H1 (cell line): ENCODE measurements around the gene CSNK2A3. TPM values are rescaled to one million over a fixed set of nuclear protein-coding genes. Genes with fewer than 3 reads are reported as not detected.

Experiments
- CTCF ChIA-PET: fragments of 300-600 bp; sonication (Branson Sonifier 250); formaldehyde crosslinking; loops from one replicate; lab custom pipeline; 2021; ENCODE audit not compliant: partially characterized antibody; lab: Charles Lee
- POLR2A ChIA-PET: fragments of 300-600 bp; sonication (Branson Sonifier 250); formaldehyde crosslinking; loops from one replicate; lab custom pipeline; 2021; ENCODE audit warnings: inconsistent platforms; ENCODE audit not compliant: partially characterized antibody; lab: Charles Lee
- DNase-seq, 2 experiments: peaks; one replicate each; pipeline versions ENCODE4 v3.0.0 to v3.0.0-alpha.2; 2010 to 2022; ENCODE audit warnings: low spot score in 2 of 2, low read depth in 1 of 2, mixed read lengths in 1 of 2
- FAIRE-seq: peaks from 2 replicates; lab custom pipeline; 2011; peaks lifted over from hg19 to GRCh38; lab: Jason Lieb, UNC
- H2AFZ ChIP-seq: 2 replicates; pipeline ENCODE4 v1.8.1; 2012; ENCODE audit warnings: low read length, inconsistent platforms
- H2AK5ac ChIP-seq: 2 replicates; pipeline ENCODE4 v1.6.1; 2013; ENCODE audit warnings: low read depth, low read length
- H2BK120ac ChIP-seq: replicated peaks from 2 replicates; pipeline ENCODE3; 2013; ENCODE audit warnings: low read depth, low read length, inconsistent platforms
- H2BK12ac ChIP-seq: 2 replicates; pipeline ENCODE4 v1.6.1; 2013; ENCODE audit warnings: low read depth, low read length
- H2BK15ac ChIP-seq: 2 replicates; pipeline ENCODE4 v1.6.1; 2013; ENCODE audit warnings: low read length
- H2BK20ac ChIP-seq: 2 replicates; pipeline ENCODE4 v1.6.1; 2013; ENCODE audit warnings: low read length
- H2BK5ac ChIP-seq: 2 replicates; pipeline ENCODE4 v1.6.1; 2013; ENCODE audit warnings: low read depth, low read length
- H3K14ac ChIP-seq: 2 replicates; pipeline ENCODE4 v1.6.1; 2013; ENCODE audit warnings: inconsistent platforms; ENCODE audit not compliant: insufficient read length
- H3K18ac ChIP-seq: 2 replicates; pipeline ENCODE4 v1.6.1; 2013; ENCODE audit warnings: low read length; ENCODE audit errors: extremely low read depth
- H3K23ac ChIP-seq: 2 replicates; pipeline ENCODE4 v1.6.1; 2013; ENCODE audit warnings: inconsistent platforms; ENCODE audit not compliant: insufficient read length
- H3K23me2 ChIP-seq: 2 replicates; pipeline ENCODE4 v1.6.1; 2013; ENCODE audit warnings: low read depth, low read length
- H3K27ac ChIP-seq: 2 replicates; pipeline ENCODE4 v1.6.1; 2011; ENCODE audit warnings: low read depth, low read length, inconsistent platforms
- H3K27me3 ChIP-seq, 4 experiments: replicated peaks in 1 of 4; 1 replicate in 1 of 4; 2 replicates in 3 of 4; pipeline versions ENCODE4 v1.6.1 to v1.8.1; 2011 to 2013; ENCODE audit warnings: low read length in 3 of 4, mild to moderate bottlenecking in 3 of 4, inconsistent platforms in 2 of 4, mixed read lengths in 2 of 4, moderate library complexity in 1 of 4; ENCODE audit not compliant: control insufficient read depth in 3 of 4, insufficient read depth in 3 of 4; ENCODE audit errors: extremely low read depth in 1 of 4
- H3K36me3 ChIP-seq, 4 experiments: 2 replicates each; pipeline versions ENCODE4 v1.6.1 to v1.8.1; 2011 to 2013; ENCODE audit warnings: mild to moderate bottlenecking in 4 of 4, low read length in 3 of 4, moderate library complexity in 2 of 4, control low read depth in 1 of 4, inconsistent platforms in 1 of 4; ENCODE audit not compliant: insufficient read depth in 4 of 4, control insufficient read depth in 2 of 4
- H3K4ac ChIP-seq: replicated peaks from 2 replicates; pipeline ENCODE3; 2013; ENCODE audit warnings: low read length, low read depth, mixed read lengths, inconsistent platforms; ENCODE audit not compliant: insufficient read length
- H3K4me1 ChIP-seq, 4 experiments: replicated peaks in 1 of 4; 1 replicate in 1 of 4; 2 replicates in 3 of 4; pipeline versions ENCODE4 v1.6.1 to v1.8.1; 2011 to 2013; ENCODE audit warnings: low read length in 3 of 4, inconsistent platforms in 2 of 4, mixed read lengths in 1 of 4; ENCODE audit not compliant: insufficient read depth in 4 of 4, control insufficient read depth in 3 of 4
- H3K4me2 ChIP-seq, 2 experiments: 2 replicates each; pipeline versions ENCODE4 v1.6.1 to v1.8.1; 2011 to 2013; ENCODE audit warnings: low read depth in 2 of 2, low read length in 2 of 2, control low read depth in 1 of 2, inconsistent platforms in 1 of 2, mild to moderate bottlenecking in 1 of 2; ENCODE audit not compliant: insufficient read depth in 1 of 2
- H3K4me3 ChIP-seq, 4 experiments: fragments of 200-600, 300-600 bp in 1 of 4; sonication (generic), shearing (Covaris generic), sonication (Bioruptor Twin) in 1 of 4; 2 replicates each; pipeline versions ENCODE4 v1.5.1 to v1.8.1; 2011 to 2016; ENCODE audit warnings: low read length in 4 of 4, low read depth in 3 of 4, control low read depth in 2 of 4, inconsistent platforms in 2 of 4, mild to moderate bottlenecking in 2 of 4, mixed read lengths in 1 of 4, moderate library complexity in 1 of 4; ENCODE audit not compliant: insufficient read depth in 2 of 4; ENCODE audit errors: extremely low read depth in 1 of 4
- H3K56ac ChIP-seq: replicated peaks from 2 replicates; pipeline ENCODE3; 2013; ENCODE audit warnings: low read depth, mild to moderate bottlenecking, mixed read lengths, low read length, inconsistent platforms; ENCODE audit not compliant: insufficient read length
- H3K79me1 ChIP-seq: 2 replicates; pipeline ENCODE4 v1.6.1; 2013; ENCODE audit warnings: low read depth, low read length, control low read depth
- H3K79me2 ChIP-seq, 2 experiments: 2 replicates each; pipeline versions ENCODE4 v1.6.1 to v1.8.1; 2012 to 2013; ENCODE audit warnings: low read length in 2 of 2, mild to moderate bottlenecking in 2 of 2, inconsistent platforms in 1 of 2; ENCODE audit not compliant: insufficient read depth in 2 of 2, control insufficient read depth in 1 of 2
- H3K9ac ChIP-seq, 4 experiments: replicated peaks in 1 of 4; 1 replicate in 1 of 4; 2 replicates in 3 of 4; pipeline versions ENCODE4 v1.6.1 to v1.8.1; 2011 to 2013; ENCODE audit warnings: low read depth in 3 of 4, low read length in 3 of 4, control low read depth in 2 of 4, mild to moderate bottlenecking in 2 of 4, moderate library complexity in 2 of 4, inconsistent platforms in 1 of 4; ENCODE audit errors: extremely low read depth in 1 of 4
- H3K9me3 ChIP-seq, 2 experiments: 2 replicates each; pipeline versions ENCODE4 v1.6.1 to v1.8.1; 2012 to 2013; ENCODE audit warnings: mild to moderate bottlenecking in 2 of 2, moderate library complexity in 2 of 2, control low read depth in 1 of 2, inconsistent platforms in 1 of 2, low read depth in 1 of 2, low read length in 1 of 2, mixed read lengths in 1 of 2; ENCODE audit not compliant: insufficient read depth in 2 of 2
- H4K20me1 ChIP-seq, 2 experiments: replicated peaks in 1 of 2; 2 replicates each; pipeline versions ENCODE3 to v1.8.1; 2011 to 2013; ENCODE audit warnings: inconsistent platforms in 2 of 2, low read length in 2 of 2, mild to moderate bottlenecking in 1 of 2; ENCODE audit not compliant: insufficient read depth in 2 of 2, control insufficient read depth in 1 of 2
- H4K5ac ChIP-seq: 2 replicates; pipeline ENCODE4 v1.6.1; 2013; ENCODE audit warnings: low read length, low read depth, mixed read lengths, inconsistent platforms; ENCODE audit not compliant: insufficient read length
- H4K8ac ChIP-seq: 2 replicates; pipeline ENCODE4 v1.8.0; 2013; ENCODE audit warnings: mild to moderate bottlenecking, moderate library complexity, low read length, inconsistent platforms; ENCODE audit not compliant: insufficient read depth; ENCODE audit errors: extremely low read depth
- H4K91ac ChIP-seq: replicated peaks from 2 replicates; pipeline ENCODE3; 2013; ENCODE audit warnings: low read length, mixed read lengths, inconsistent platforms; ENCODE audit not compliant: insufficient read length
- ASH2L ChIP-seq: fragments of 200-600, 300-600 bp; sonication (generic); IDR thresholded peaks from one replicate; pipeline ENCODE4 v1.7.1; 2017; ENCODE audit warnings: low read length
- BACH1 ChIP-seq: IDR thresholded peaks from 2 replicates; pipeline ENCODE4 v1.6.1; 2012; ENCODE audit warnings: low read length, improper control_type of control experiment
- BCL11A ChIP-seq, 2 experiments: IDR thresholded peaks; one replicate each; pipeline ENCODE4 v1.6.1; 2011; ENCODE audit warnings: low read depth in 2 of 2, low read length in 2 of 2, mild to moderate bottlenecking in 2 of 2
- CBX5 ChIP-seq: fragments of 300-800, 300-1000 bp; sonication (generic); IDR thresholded peaks from 2 replicates; pipeline ENCODE4 v1.7.1; 2016; ENCODE audit warnings: antibody characterized with exemption, low read length, low read depth
- CTBP2 ChIP-seq: IDR thresholded peaks from 2 replicates; pipeline ENCODE4 v1.7.0; 2011; ENCODE audit warnings: borderline replicate concordance, mild to moderate bottlenecking, moderate library complexity, mixed read lengths, low read length; ENCODE audit not compliant: insufficient read depth, insufficient read length
- HDAC2 ChIP-seq, 2 experiments: fragments of 300-600 bp in 1 of 2; sonication (generic) in 1 of 2; IDR thresholded peaks; 2 replicates each; pipeline ENCODE4 v1.6.1; 2011 to 2012; ENCODE audit warnings: low read depth in 2 of 2, low read length in 2 of 2, mild to moderate bottlenecking in 2 of 2, moderate library complexity in 2 of 2, borderline replicate concordance in 1 of 2, inconsistent platforms in 1 of 2
- JUND ChIP-seq: IDR thresholded peaks from 2 replicates; pipeline ENCODE4 v1.6.1; 2011; ENCODE audit warnings: mild to moderate bottlenecking, improper control_type of control experiment, low read length
- NRF1 ChIP-seq: IDR thresholded peaks from 2 replicates; pipeline ENCODE4 v1.6.1; 2011; ENCODE audit warnings: mild to moderate bottlenecking, low read depth, low read length, improper control_type of control experiment
- RBBP5 ChIP-seq: IDR thresholded peaks from 2 replicates; pipeline ENCODE4 v1.7.1; 2012; ENCODE audit warnings: low read depth, mild to moderate bottlenecking, inconsistent platforms, low read length, moderate library complexity, borderline replicate concordance
- TAF1 ChIP-seq: IDR thresholded peaks from 2 replicates; pipeline ENCODE4 v1.6.1; 2011; ENCODE audit warnings: mild to moderate bottlenecking, low read depth, low read length
- TEAD4 ChIP-seq: IDR thresholded peaks from 2 replicates; pipeline ENCODE4 v1.6.1; 2012; ENCODE audit warnings: low read depth, low read length, inconsistent platforms, mixed read lengths
- WGBS, 2 experiments: shearing (Covaris generic) in 1 of 2; methylation state at CpG; one replicate each; pipeline versions ENCODE4 v1.1.6 to v1.1.7; 2013 to 2015; ENCODE audit warnings: low lambda C conversion rate in 2 of 2, mixed read lengths in 2 of 2, inconsistent platforms in 1 of 2, low coverage in 1 of 2, missing lambda C conversion rate in 1 of 2; ENCODE audit not compliant: insufficient replicate concordance in 2 of 2, insufficient coverage in 1 of 2, insufficient read length in 1 of 2; ENCODE audit errors: extremely low coverage in 1 of 2, missing lambda C conversion rate in 1 of 2; 5-methylcytosine and 5-hydroxymethylcytosine counted together
- polyA plus RNA-seq, 7 experiments: library from polyadenylated mRNA; depleted of rRNA in 3 of 7; stranded (reverse) in 5 of 7; unstranded in 2 of 7; fragments of >200 nt in 5 of 7; fragments of 200-250 nt in 2 of 7; gene quantifications; 1 replicate in 5 of 7; 2 replicates in 1 of 7; 4 replicates in 1 of 7; pipeline versions ENCODE4 v1.2.1 to v1.2.3, GENCODE V29; 2011 to 2013; ENCODE audit warnings: missing spikeins in 2 of 7, mixed read lengths in 2 of 7
- total RNA-seq: library from RNA; stranded (reverse); fragmentation: NEBNext Ultra II Directional; extraction: Animal tissue kit (Norgen Biotek cat#: 25700); gene quantifications from 2 replicates; pipeline ENCODE4 v1.2.1, GENCODE V29; 2021

CSNK2A3 gene
- total and polyA plus RNA-seq, 2 of the 8 experiments (the other 6 are each of a cell fraction or from before 2014, with no cell fraction given), result 0.69 to 1.0 TPM

DNA sequence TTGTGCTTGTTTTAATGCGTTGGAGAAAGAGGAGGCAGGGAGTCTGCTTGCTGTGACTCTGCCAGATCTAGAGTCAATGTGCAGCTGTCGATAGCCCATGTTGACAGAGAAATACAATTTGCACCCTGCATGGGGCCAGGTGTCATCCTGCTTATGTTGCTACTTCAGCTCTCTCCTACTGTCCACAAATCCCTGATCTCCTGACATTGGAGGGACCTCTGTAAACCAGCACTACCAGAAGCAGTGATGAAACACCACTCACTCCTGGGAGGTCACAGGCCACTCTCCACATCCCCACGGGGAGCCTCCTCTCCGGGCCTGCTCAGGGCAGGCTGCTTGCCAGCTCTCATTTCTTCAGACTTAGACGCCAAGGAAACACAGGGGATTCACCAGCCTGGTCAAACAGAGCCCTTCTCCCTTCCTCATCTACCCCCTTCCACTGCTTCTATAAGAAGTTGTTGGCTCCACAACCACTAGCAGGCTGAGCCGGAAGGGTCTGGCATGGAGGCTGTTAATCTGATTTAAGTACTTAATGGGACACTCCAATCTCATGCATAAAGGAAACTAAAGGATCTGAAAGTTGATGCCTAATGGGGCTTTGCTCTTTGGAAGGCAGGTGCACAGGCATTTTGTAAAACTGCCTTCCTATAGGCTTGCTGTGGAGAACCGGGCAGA lies 29.9 kb upstream of the CSNK2A3 start:
- H2BK120ac ChIP-seq, result no peak overlapping the region
- no peak overlapping the region for H3K9ac ChIP-seq
- H3K9me3 ChIP-seq, result no peaks in the 10 kb centered on the region
- H3K4me2 ChIP-seq, result no peak overlapping the region
- no peak overlapping the region for H2BK20ac ChIP-seq
- no peak overlapping the region for H4K91ac ChIP-seq
- ChIA-PET CTCF (interaction anchor here (1.2 kb wide), 1 partner anchor 12 kb away, joined by 3 read pairs; no protein-coding TSS in a partner anchor), POLR2A (interaction anchor here (0.8 kb wide), 1 partner anchor 12 kb away, joined by 3 read pairs; no protein-coding TSS in a partner anchor)
- H2AK5ac ChIP-seq, result no peak overlapping the region
- no peaks in the 10 kb centered on the region for H3K23me2 ChIP-seq
- peaks cover 0 to 5% (median 3%) of the 10 kb centered on the region in 4 experiments; a peak in 4 of 7 replicates for H3K4me1 ChIP-seq
- H2BK15ac ChIP-seq, result no peak overlapping the region
- H3K14ac ChIP-seq, result no peak overlapping the region
- no peak overlapping the region for H3K56ac ChIP-seq
- no peaks in the 10 kb centered on the region for H3K79me1 ChIP-seq
- no peaks in the 10 kb centered on the region for H3K36me3 ChIP-seq
- WGBS, 2 experiments, result 93% methylated on average over 7 of the region's 7 CpGs; no CpG with 5 or more reads in 1 of the 2 experiments
- H2BK5ac ChIP-seq, result no peak overlapping the region
- peaks cover 0 to 5% of the 10 kb centered on the region in 2 experiments for H4K20me1 ChIP-seq
- no peak overlapping the region for H2AFZ ChIP-seq
- H3K4me3 ChIP-seq, result no peak overlapping the region
- H3K4ac ChIP-seq, result no peak overlapping the region
- no peak overlapping the region for H2BK12ac ChIP-seq
- FAIRE-seq, result no peak
- DNase-seq, result no peak
- H3K27ac ChIP-seq, result no peak overlapping the region
- H4K8ac ChIP-seq, result no peak overlapping the region
- no peak overlapping the region for H4K5ac ChIP-seq
- H3K79me2 ChIP-seq, result no peaks in the 10 kb centered on the region
- H3K23ac ChIP-seq, result no peak overlapping the region
- H3K18ac ChIP-seq, result no peak overlapping the region
- H3K27me3 ChIP-seq, result no peaks in the 10 kb centered on the region
- TF ChIP-seq CBX5 (no peak), BCL11A (IDR thresholded peaks at IDR 0.05; ENCODE audit: low read depth in 2 of 2, low read length in 2 of 2) (no peak), TEAD4 (no peak), RBBP5 (no peak), HDAC2 (IDR thresholded peaks at IDR 0.05; ENCODE audit: borderline replicate concordance in 1 of 2, low read depth in 2 of 2, low read length in 2 of 2) (no peak), ASH2L (no peak), JUND (no peak), BACH1 (no peak), CTBP2 (no peak), TAF1 (no peak), NRF1 (no peak)
